ENCODE data around the gene MRGPRE. TPM values are rescaled to one million over a fixed set of nuclear protein-coding genes. Genes with fewer than 3 reads are reported as not detected.

MRGPRE gene
- total and polyA plus RNA-seq, 3 experiments from 2014 or later, result not detected

GRCh38 chr11:3229673-3230630, 2.3 kb downstream of the MRGPRE start:
- no peak overlapping the region for H3K4me3 Mint-ChIP-seq
- H3K27ac Mint-ChIP-seq, result no peak overlapping the region
- H3K9me3 Mint-ChIP-seq, result peaks cover 0 to 2% (median 0%) of the 10 kb centered on the region in 5 donors
- H3K36me3 Mint-ChIP-seq, result no peaks in the 10 kb centered on the region
- Histone ChIP-seq H3K9me3 (ENCODE audit: low read length) (no peaks in the 10 kb centered on the region), H3K4me1 (ENCODE audit: insufficient read depth, low read length) (no peaks in the 10 kb centered on the region), H3K27ac (ENCODE audit: low read depth, low read length) (no peak overlapping the region), H3K27me3 (ENCODE audit: insufficient read depth, low read length, poor library complexity, severe bottlenecking) (no peaks in the 10 kb centered on the region), H3K36me3 (ENCODE audit: insufficient read depth, low read length) (no peaks in the 10 kb centered on the region), H3K4me3 (ENCODE audit: low read length) (no peak overlapping the region)
- no peak for DNase-seq
- ChIA-PET CTCF (no interaction called here), POLR2A (no interaction called here)
- no peaks in the 10 kb centered on the region for H3K4me1 Mint-ChIP-seq
- H3K27me3 Mint-ChIP-seq, result peaks cover 1 to 11% of the 10 kb centered on the region in 2 donors

GRCh38 chr11:3228445-3228829, 3.8 kb downstream of the MRGPRE start:
- Mint-ChIP-seq H3K9me3 (peaks cover 0 to 2% (median 0%) of the 10 kb centered on the region in 5 donors), H3K27me3 (peaks cover 2 to 20% of the 10 kb centered on the region in 2 donors), H3K4me3 (no peak overlapping the region), H3K36me3 (no peaks in the 10 kb centered on the region), H3K27ac (no peak overlapping the region), H3K4me1 (no peaks in the 10 kb centered on the region)
- no peaks in the 10 kb centered on the region for H3K27me3 ChIP-seq (ENCODE audit: insufficient read depth, low read length, poor library complexity, severe bottlenecking)
- H3K36me3 ChIP-seq (ENCODE audit: insufficient read depth, low read length), result no peaks in the 10 kb centered on the region
- no peak overlapping the region for H3K27ac ChIP-seq (ENCODE audit: low read depth, low read length)
- no peak overlapping the region for H3K4me3 ChIP-seq (ENCODE audit: low read length)
- DNase-seq, result no peak
- no peaks in the 10 kb centered on the region for H3K4me1 ChIP-seq (ENCODE audit: insufficient read depth, low read length)
- H3K9me3 ChIP-seq (ENCODE audit: low read length), result no peaks in the 10 kb centered on the region
- ChIA-PET CTCF (no interaction called here), POLR2A (no interaction called here)

GRCh38 chr11:3227568-3228444, 4.4 kb downstream of the MRGPRE start:
- ChIA-PET CTCF (no interaction called here), POLR2A (no interaction called here)
- Mint-ChIP-seq H3K4me3 (no peak overlapping the region), H3K27me3 (peaks cover 3 to 27% of the 10 kb centered on the region in 2 donors), H3K4me1 (peaks cover 0 to 5% (median 3%) of the 10 kb centered on the region in 3 donors), H3K36me3 (no peaks in the 10 kb centered on the region), H3K27ac (no peak overlapping the region), H3K9me3 (peaks cover 0 to 2% (median 0%) of the 10 kb centered on the region in 5 donors)
- H3K4me1 ChIP-seq (ENCODE audit: insufficient read depth, low read length), result no peaks in the 10 kb centered on the region
- no peaks in the 10 kb centered on the region for H3K36me3 ChIP-seq (ENCODE audit: insufficient read depth, low read length)
- H3K27ac ChIP-seq (ENCODE audit: low read depth, low read length), result no peak overlapping the region
- no peaks in the 10 kb centered on the region for H3K27me3 ChIP-seq (ENCODE audit: insufficient read depth, low read length, poor library complexity, severe bottlenecking)
- no peaks in the 10 kb centered on the region for H3K9me3 ChIP-seq (ENCODE audit: low read length)
- H3K4me3 ChIP-seq (ENCODE audit: low read length), result no peak overlapping the region
- no peak for DNase-seq

- no peak overlapping the region for H3K4me3 Mint-ChIP-seq
- H3K27ac Mint-ChIP-seq, result no peak overlapping the region
- H3K4me1 Mint-ChIP-seq, result peaks cover 0 to 8% (median 3%) of the 10 kb centered on the region in 3 donors
- H3K36me3 Mint-ChIP-seq, result no peaks in the 10 kb centered on the region
- ChIA-PET CTCF (no interaction called here), POLR2A (no interaction called here)
- H3K9me3 Mint-ChIP-seq, result peaks cover 0 to 2% (median 0%) of the 10 kb centered on the region in 5 donors
- Histone ChIP-seq H3K27ac (ENCODE audit: low read depth, low read length) (no peak overlapping the region), H3K4me3 (ENCODE audit: low read length) (no peak overlapping the region), H3K36me3 (ENCODE audit: insufficient read depth, low read length) (no peaks in the 10 kb centered on the region), H3K27me3 (ENCODE audit: insufficient read depth, low read length, poor library complexity, severe bottlenecking) (no peaks in the 10 kb centered on the region), H3K9me3 (ENCODE audit: low read length) (no peaks in the 10 kb centered on the region), H3K4me1 (ENCODE audit: insufficient read depth, low read length) (no peaks in the 10 kb centered on the region)
- H3K27me3 Mint-ChIP-seq, result peaks cover 7 to 31% of the 10 kb centered on the region in 2 donors
- no peak for DNase-seq
Measured at GRCh38 chr11:3226846-3227567, 5.2 kb downstream of the MRGPRE start.

GRCh38 chr11:3225826-3226750, 6.1 kb downstream of the MRGPRE start:
- no peaks in the 10 kb centered on the region for H3K36me3 ChIP-seq (ENCODE audit: insufficient read depth, low read length)
- no peak overlapping the region for H3K4me3 ChIP-seq (ENCODE audit: low read length)
- Mint-ChIP-seq H3K4me1 (peaks cover 0 to 8% (median 3%) of the 10 kb centered on the region in 3 donors), H3K27ac (no peak overlapping the region), H3K9me3 (peaks cover 0 to 2% (median 0%) of the 10 kb centered on the region in 5 donors), H3K27me3 (peaks cover 7 to 31% of the 10 kb centered on the region in 2 donors), H3K4me3 (no peak overlapping the region), H3K36me3 (no peaks in the 10 kb centered on the region)
- no peaks in the 10 kb centered on the region for H3K27me3 ChIP-seq (ENCODE audit: insufficient read depth, low read length, poor library complexity, severe bottlenecking)
- DNase-seq, result no peak
- H3K4me1 ChIP-seq (ENCODE audit: insufficient read depth, low read length), result no peaks in the 10 kb centered on the region
- no peak overlapping the region for H3K27ac ChIP-seq (ENCODE audit: low read depth, low read length)
- H3K9me3 ChIP-seq (ENCODE audit: low read length), result no peaks in the 10 kb centered on the region
- ChIA-PET POLR2A (no interaction called here), CTCF (no interaction called here)

- Mint-ChIP-seq H3K4me3 (no peak overlapping the region), H3K27ac (no peak overlapping the region)
- POLR2A ChIA-PET, result no interaction called here
Measured at GRCh38 chr11:3225159-3225758, 7.0 kb downstream of the MRGPRE start.

More at GRCh38 chr11:3225159-3225758, 7.0 kb downstream of the MRGPRE start:
- Histone ChIP-seq H3K9me3 (ENCODE audit: low read length) (no peaks in the 10 kb centered on the region), H3K27me3 (ENCODE audit: insufficient read depth, low read length, poor library complexity, severe bottlenecking) (no peaks in the 10 kb centered on the region), H3K4me1 (ENCODE audit: insufficient read depth, low read length) (no peaks in the 10 kb centered on the region), H3K4me3 (ENCODE audit: low read length) (no peak overlapping the region), H3K27ac (ENCODE audit: low read depth, low read length) (no peak overlapping the region), H3K36me3 (ENCODE audit: insufficient read depth, low read length) (no peaks in the 10 kb centered on the region)
- DNase-seq, result no peak
- Mint-ChIP-seq H3K36me3 (no peaks in the 10 kb centered on the region), H3K9me3 (peaks cover 0 to 2% (median 0%) of the 10 kb centered on the region in 5 donors), H3K4me1 (peaks cover 0 to 8% (median 3%) of the 10 kb centered on the region in 3 donors), H3K27me3 (peaks cover 7 to 31% of the 10 kb centered on the region in 2 donors)
- CTCF ChIA-PET, result no interaction called here

Measured in CD8-positive, alpha-beta memory T cell (primary cell).